ENCODE results near the gene GOLGA1.
"Not testable (repeated sequence)": the region's sequence is repeated elsewhere in the genome, so short reads cannot be mapped to it uniquely, and the experiment has no call there.

The GOLGA1 gene

GRCh38 chr9:124969401-124969800, 28.5 kb upstream of the GOLGA1 start:
- DNase-seq (ENCODE audit: low read depth) = no peak
- no peak overlapping the region for H3K4me3 ChIP-seq (ENCODE audit: low read depth, low read length)
- TF ChIP-seq, protein P1, sequence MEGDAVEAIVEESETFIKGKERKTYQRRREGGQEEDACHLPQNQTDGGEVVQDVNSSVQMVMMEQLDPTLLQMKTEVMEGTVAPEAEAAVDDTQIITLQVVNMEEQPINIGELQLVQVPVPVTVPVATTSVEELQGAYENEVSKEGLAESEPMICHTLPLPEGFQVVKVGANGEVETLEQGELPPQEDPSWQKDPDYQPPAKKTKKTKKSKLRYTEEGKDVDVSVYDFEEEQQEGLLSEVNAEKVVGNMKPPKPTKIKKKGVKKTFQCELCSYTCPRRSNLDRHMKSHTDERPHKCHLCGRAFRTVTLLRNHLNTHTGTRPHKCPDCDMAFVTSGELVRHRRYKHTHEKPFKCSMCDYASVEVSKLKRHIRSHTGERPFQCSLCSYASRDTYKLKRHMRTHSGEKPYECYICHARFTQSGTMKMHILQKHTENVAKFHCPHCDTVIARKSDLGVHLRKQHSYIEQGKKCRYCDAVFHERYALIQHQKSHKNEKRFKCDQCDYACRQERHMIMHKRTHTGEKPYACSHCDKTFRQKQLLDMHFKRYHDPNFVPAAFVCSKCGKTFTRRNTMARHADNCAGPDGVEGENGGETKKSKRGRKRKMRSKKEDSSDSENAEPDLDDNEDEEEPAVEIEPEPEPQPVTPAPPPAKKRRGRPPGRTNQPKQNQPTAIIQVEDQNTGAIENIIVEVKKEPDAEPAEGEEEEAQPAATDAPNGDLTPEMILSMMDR (IDR thresholded peaks at IDR 0.05; ENCODE audit: low read depth, low read length, missing control alignments) = no peak

GRCh38 chr9:124968238-124968637, 27.4 kb upstream of the GOLGA1 start:
- no peak for DNase-seq (ENCODE audit: low read depth)
- TF ChIP-seq, protein P1 (IDR thresholded peaks at IDR 0.05; ENCODE audit: low read depth, low read length, missing control alignments) = no peak
- H3K4me3 ChIP-seq (ENCODE audit: low read depth, low read length) = no peak overlapping the region

GRCh38 chr9:124965775-124966568, 25.1 kb upstream of the GOLGA1 start:
- DNase-seq (ENCODE audit: low read depth); H3K4me3 ChIP-seq (ENCODE audit: low read depth, low read length): not testable (repeated sequence)

GRCh38 chr9:124964604-124965003, 23.7 kb upstream of the GOLGA1 start:
- DNase-seq (ENCODE audit: low read depth) = no peak
- H3K4me3 ChIP-seq (ENCODE audit: low read depth, low read length) = no peak overlapping the region
- TF ChIP-seq, protein P1 (IDR thresholded peaks at IDR 0.05; ENCODE audit: low read depth, low read length, missing control alignments) = no peak

DNA sequence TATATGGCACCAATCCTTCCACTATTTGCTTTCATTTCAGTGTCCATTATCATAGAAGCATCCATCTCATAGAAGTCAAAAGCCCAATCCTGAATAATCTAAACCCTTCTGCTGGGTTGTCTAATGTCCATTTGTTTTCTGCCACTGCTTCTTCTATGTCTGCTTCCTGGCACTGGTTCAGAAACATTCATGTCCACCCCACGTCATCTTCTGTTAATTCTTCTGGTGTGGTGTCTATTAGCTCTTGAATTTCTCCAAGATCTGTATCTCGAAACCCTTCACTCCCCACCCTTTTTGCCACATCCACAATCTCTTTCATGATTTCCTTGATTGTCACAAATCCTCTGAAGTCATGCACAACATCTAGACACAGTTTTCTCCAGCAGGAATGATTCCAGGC, 23.2 kb upstream of the GOLGA1 start:
- TF ChIP-seq, protein P1 (IDR thresholded peaks at IDR 0.05; ENCODE audit: low read depth, low read length, missing control alignments) = no peak
- H3K4me3 ChIP-seq (ENCODE audit: low read depth, low read length) = no peak overlapping the region
- DNase-seq (ENCODE audit: low read depth) = no peak

- H3K4me3 ChIP-seq (ENCODE audit: low read depth, low read length) = no peak overlapping the region
- DNase-seq (ENCODE audit: low read depth) = no peak
- TF ChIP-seq, protein P1 (IDR thresholded peaks at IDR 0.05; ENCODE audit: low read depth, low read length, missing control alignments) = no peak
These were observed 19.5 kb upstream of the GOLGA1 start for GRCh38 chr9:124960409-124960752.

GRCh38 chr9:124959671-124960408, 19.0 kb upstream of the GOLGA1 start:
- not testable (repeated sequence) for DNase-seq (ENCODE audit: low read depth); H3K4me3 ChIP-seq (ENCODE audit: low read depth, low read length)

GRCh38 chr9:124954255-124954654, 13.4 kb upstream of the GOLGA1 start:
- no peak for DNase-seq (ENCODE audit: low read depth)
- H3K4me3 ChIP-seq (ENCODE audit: low read depth, low read length) = no peak overlapping the region
- TF ChIP-seq, protein P1 (IDR thresholded peaks at IDR 0.05; ENCODE audit: low read depth, low read length, missing control alignments) = no peak

Data from GM12864 (cell line).